GM12878 (cell line): Measurements from ENCODE around the gene ZNF467. TPM values are rescaled to one million over a fixed set of nuclear protein-coding genes. Genes with fewer than 3 reads are reported as not detected.

Source experiments
- ATAC-seq: fragments of 200-7000 bp; cut with Tn5 transposase; 3 replicates; pipeline ENCODE4 v1.9.1; 2020; ENCODE audit warnings: mild to moderate bottlenecking, moderate library complexity
- BruUV-seq: library from RNA; stranded (reverse); fragments of 400-500 nt; replicated peaks from 2 replicates; lab custom pipeline; 2021; lab: Mats Ljungman, UMichigan
- CTCF ChIA-PET: fragments of 300-600 bp; sonication (Branson Sonifier 250); formaldehyde crosslinking; extraction: SDS; loops from one replicate; lab custom pipeline; 2021; ENCODE audit warnings: inconsistent platforms; lab: Yijun Ruan, JAX
- POLR2A ChIA-PET: fragments of 350-600 bp; formaldehyde crosslinking; extraction: SDS; loops from one replicate; lab custom pipeline; 2021; ENCODE audit warnings: inconsistent platforms; lab: Charles Lee
- RAD21 ChIA-PET: fragments of 300-600 bp; sonication (Branson Sonifier 250); formaldehyde crosslinking; loops from one replicate; lab custom pipeline; 2023; ENCODE audit warnings: antibody characterized with exemption; ENCODE audit not compliant: unreplicated experiment; lab: Charles Lee
- SMC1A ChIA-PET: fragments of 300-600 bp; sonication (Branson Sonifier 250); formaldehyde crosslinking; loops from one replicate; lab custom pipeline; 2023; ENCODE audit not compliant: unreplicated experiment, uncharacterized antibody; lab: Charles Lee
- DNase-seq: peaks from one replicate; pipeline ENCODE4 v3.0.0-alpha.2; 2011; ENCODE audit warnings: low read depth, low spot score
- FAIRE-seq: peaks from 3 replicates; lab custom pipeline; 2011; peaks lifted over from hg19 to GRCh38; lab: Jason Lieb, UNC
- H2AFZ ChIP-seq: 2 replicates; pipeline ENCODE4 v1.6.0; 2011; ENCODE audit warnings: low read depth, low read length, control low read depth; ENCODE audit not compliant: control insufficient read depth
- H3K27ac ChIP-seq: 2 replicates; pipeline ENCODE4 v1.5.1; 2011; ENCODE audit warnings: control low read depth; ENCODE audit not compliant: control insufficient read depth, insufficient read depth
- H3K27me3 ChIP-seq, 2 experiments: replicated peaks in 1 of 2; 2 replicates each; pipeline versions ENCODE4 v1.6.0 to v1.6.1; 2011; ENCODE audit warnings: low read length in 1 of 2; ENCODE audit not compliant: control insufficient read depth in 2 of 2, insufficient read depth in 2 of 2
- H3K36me3 ChIP-seq, 2 experiments: 2 replicates each; pipeline ENCODE4 v1.5.1; 2011; ENCODE audit warnings: low read length in 1 of 2; ENCODE audit not compliant: control insufficient read depth in 2 of 2, insufficient read depth in 2 of 2
- H3K4me1 ChIP-seq: 2 replicates; pipeline ENCODE4 v1.6.1; 2011; ENCODE audit warnings: mild to moderate bottlenecking, low read length, moderate library complexity, mixed read lengths; ENCODE audit not compliant: control insufficient read depth, insufficient read depth
- H3K4me2 ChIP-seq: 2 replicates; pipeline ENCODE4 v1.6.0; 2011; ENCODE audit warnings: control low read depth; ENCODE audit not compliant: control insufficient read depth, insufficient read depth
- H3K4me3 ChIP-seq: fragments of 200-600 bp; sonication (generic); 2 replicates; pipeline ENCODE4 v1.5.1; 2016
- H3K79me2 ChIP-seq: 2 replicates; pipeline ENCODE4 v1.6.0; 2011; ENCODE audit warnings: low read length; ENCODE audit not compliant: control insufficient read depth, insufficient read depth
- H3K9ac ChIP-seq: 2 replicates; pipeline ENCODE4 v1.8.0; 2011; ENCODE audit warnings: low read length, control low read depth, mixed read lengths; ENCODE audit not compliant: control insufficient read depth, insufficient read depth
- H3K9me3 ChIP-seq: replicated peaks from 3 replicates; pipeline ENCODE4 v1.5.1; 2011; ENCODE audit warnings: mild to moderate bottlenecking, low read length; ENCODE audit not compliant: control insufficient read depth, insufficient read depth
- H4K20me1 ChIP-seq: 2 replicates; pipeline ENCODE4 v1.6.0; 2011; ENCODE audit not compliant: control insufficient read depth, insufficient read depth
- BHLHE40 ChIP-seq, 2 experiments: fragments of 450-650 bp in 1 of 2; IDR thresholded peaks; 2 replicates each; pipeline ENCODE4 v1.6.1; 2011 to 2017; ENCODE audit warnings: low read depth in 2 of 2, borderline replicate concordance in 1 of 2, improper control_type of control experiment in 1 of 2, low read length in 1 of 2, mild to moderate bottlenecking in 1 of 2
- CHD4 ChIP-seq: fragments of 200-600 bp; sonication (generic); IDR thresholded peaks from 2 replicates; pipeline ENCODE4 v1.6.1; 2016; ENCODE audit warnings: mild to moderate bottlenecking
- FOXK2 ChIP-seq: fragments of 450-650 bp; IDR thresholded peaks from 2 replicates; pipeline ENCODE4 v1.6.1; 2017; ENCODE audit warnings: mild to moderate bottlenecking, moderate library complexity
- NFYB ChIP-seq: IDR thresholded peaks from 2 replicates; pipeline ENCODE4 v1.6.1; 2011; ENCODE audit warnings: low read depth, mild to moderate bottlenecking, low read length, improper control_type of control experiment, moderate library complexity; ENCODE audit not compliant: insufficient read depth
- NR2F1 ChIP-seq: fragments of 450-650 bp; conservative IDR thresholded peaks from 2 replicates; pipeline ENCODE4 v1.6.1; 2017; ENCODE audit warnings: mild to moderate bottlenecking
- NRF1 ChIP-seq: conservative IDR thresholded peaks from 2 replicates; pipeline ENCODE4 v1.6.1; 2011; ENCODE audit warnings: mild to moderate bottlenecking, low read depth, low read length, improper control_type of control experiment
- RAD21 ChIP-seq: IDR thresholded peaks from 2 replicates; pipeline ENCODE4 v1.6.1; 2011; ENCODE audit warnings: mild to moderate bottlenecking, low read depth, low read length, moderate library complexity; ENCODE audit not compliant: insufficient read depth
- SMAD1 ChIP-seq: fragments of 450-650 bp; IDR thresholded peaks from 2 replicates; pipeline ENCODE4 v1.6.1; 2018; ENCODE audit warnings: mild to moderate bottlenecking, low read depth; ENCODE audit not compliant: partially characterized antibody
- USF2 ChIP-seq: IDR thresholded peaks from 2 replicates; pipeline ENCODE4 v1.6.1; 2011; ENCODE audit warnings: low read depth, low read length, improper control_type of control experiment, borderline replicate concordance
- ZNF592 ChIP-seq: fragments of 450-650 bp; IDR thresholded peaks from 2 replicates; pipeline ENCODE4 v1.6.1; 2017; ENCODE audit warnings: mild to moderate bottlenecking, moderate library complexity
- WGBS: methylation state at CpG from one replicate; pipeline ENCODE4 v1.1.6; 2016; ENCODE audit warnings: low lambda C conversion rate; ENCODE audit not compliant: insufficient replicate concordance, insufficient coverage; ENCODE audit errors: missing lambda C conversion rate; 5-methylcytosine and 5-hydroxymethylcytosine counted together
- in situ Hi-C: fragments of 300-500 bp; cut with MboI; formaldehyde crosslinking; loops from 9 replicates; pipeline ENCODE4 v1.14.3; 2018; ENCODE audit warnings: mixed read lengths
- intact Hi-C: fragments of 100-400 bp; cut with micrococcal nuclease; formaldehyde crosslinking; loops from one replicate; pipeline ENCODE4 v1.14.2; 2022; ENCODE audit not compliant: unreplicated experiment
- polyA plus RNA-seq, 11 experiments: library from polyadenylated mRNA; depleted of rRNA in 4 of 11; unstranded in 6 of 11; stranded (reverse) in 5 of 11; fragments of >200 nt; fragmentation: Nextera tagmentation in 4 of 11; fragmentation: Illumina TruSeq in 1 of 11; extraction: Ambion mirVana in 4 of 11; extraction: Trizol in 1 of 11; gene quantifications; 1 replicate in 1 of 11; 2 replicates in 10 of 11; pipeline versions ENCODE4 v1.2.1 to v1.2.3, GENCODE V29; 2011 to 2016; ENCODE audit warnings: inconsistent platforms in 2 of 11, missing spikeins in 2 of 11, low read depth in 1 of 11
- total RNA-seq, 4 experiments: library from RNA; depleted of rRNA in 3 of 4; stranded (reverse); fragments of >200 nt in 3 of 4; fragmentation: Illumina TruSeq in 1 of 4; extraction: Trizol in 1 of 4; gene quantifications; 2 replicates each; pipeline versions ENCODE4 v1.2.1 to v1.2.3, GENCODE V29; 2013 to 2021

Gene ZNF467
- total and polyA plus RNA-seq, 10 of the 15 experiments (the other 5 are each of a cell fraction or from before 2014, with no cell fraction given) = not detected

GRCh38 chr7:149791411-149792219 is 18.2 kb upstream of the ZNF467 start:
- no peak overlapping the region for H3K27ac ChIP-seq
- no peak overlapping the region for H3K4me3 ChIP-seq
- SMC1A ChIA-PET = no interaction called here
- DNase-seq (no peak), ATAC-seq (no peak), FAIRE-seq (no peak)
- no peak overlapping the region for H2AFZ ChIP-seq
- H3K79me2 ChIP-seq = no peaks in the 10 kb centered on the region
- peaks cover 0 to 1% of the 10 kb centered on the region in 2 experiments; a peak in 2 of 4 replicates for H3K27me3 ChIP-seq
- H3K4me2 ChIP-seq = no peak overlapping the region
- intact Hi-C loops = no loop called here
- no peaks in the 10 kb centered on the region for H3K9me3 ChIP-seq
- in situ Hi-C loops = no loop called here
- H4K20me1 ChIP-seq = no peaks in the 10 kb centered on the region
- no TSS peak for BruUV-seq
- CTCF ChIA-PET = interaction anchor here (0.9 kb wide), 1 partner anchor 129 kb away, joined by 3 read pairs; no protein-coding TSS in a partner anchor
- 37% methylated on average over 21 of the region's 21 CpGs for WGBS
- RAD21 ChIA-PET = no interaction called here
- TF ChIP-seq NR2F1 (peak; percentile 58), BHLHE40 (IDR thresholded peaks at IDR 0.05; ENCODE audit: borderline replicate concordance in 1 of 2, low read depth in 2 of 2, low read length in 1 of 2) (peak in 1 of 2 experiments; percentile 39; a peak in 1 of 4 replicates), NRF1 (no peak), NFYB (no peak), USF2 (no peak), CHD4 (no peak), RAD21 (no peak), ZNF592 (no peak), SMAD1 (no peak), FOXK2 (no peak)
- H3K9ac ChIP-seq = no peak overlapping the region
- no peaks in the 10 kb centered on the region for H3K36me3 ChIP-seq
- no peaks in the 10 kb centered on the region for H3K4me1 ChIP-seq
- POLR2A ChIA-PET = no interaction called here
